SK-N-SH treated with all-trans-retinoic acid at 6 μM for 48 hours (cell line): ENCODE results near the gene ZNF236.

Experiments
- ATAC-seq: fragments of 200-7000 bp; cut with Tn5 transposase; 3 replicates; pipeline ENCODE4 v1.9.1; 2020; ENCODE audit warnings: mild to moderate bottlenecking, moderate library complexity
- ARNTL ChIP-seq: fragments of 450-650 bp; formaldehyde crosslinking; IDR thresholded peaks from 2 replicates; pipeline ENCODE4 v1.5.0; 2020; ENCODE audit warnings: low read depth, mild to moderate bottlenecking, moderate library complexity, borderline replicate concordance
- BACH2 ChIP-seq: fragments of 250-450 bp; sonication (Bioruptor Pico); IDR thresholded peaks from 2 replicates; pipeline ENCODE4 v1.9.0; 2021; ENCODE audit warnings: mild to moderate bottlenecking, borderline replicate concordance
- CSDC2 ChIP-seq: fragments of 250-450 bp; sonication (Bioruptor Pico); IDR thresholded peaks from 2 replicates; pipeline ENCODE4 v1.5.0; 2020; ENCODE audit warnings: mild to moderate bottlenecking, moderate library complexity
- ESRRG ChIP-seq: fragments of 250-450 bp; sonication (Bioruptor Pico); IDR thresholded peaks from 2 replicates; pipeline ENCODE4 v1.6.1; 2021; ENCODE audit warnings: mild to moderate bottlenecking
- GLIS3 ChIP-seq: fragments of 250-450 bp; sonication (Bioruptor Pico); IDR thresholded peaks from 2 replicates; pipeline ENCODE4 v1.5.0; 2020; ENCODE audit warnings: mild to moderate bottlenecking, moderate library complexity
- ISL1 ChIP-seq: fragments of 250-450 bp; sonication (Bioruptor Pico); IDR thresholded peaks from 2 replicates; pipeline ENCODE4 v2.1.2; 2022; ENCODE audit warnings: mild to moderate bottlenecking, moderate library complexity
- OSR1 ChIP-seq: fragments of 250-450 bp; sonication (Bioruptor Pico); IDR thresholded peaks from 2 replicates; pipeline ENCODE4 v1.8.0; 2022; ENCODE audit warnings: moderate library complexity, mild to moderate bottlenecking, inconsistent platforms
- PPARA ChIP-seq: fragments of 250-450 bp; sonication (Bioruptor Pico); IDR thresholded peaks from 2 replicates; pipeline ENCODE4 v1.5.0; 2020; ENCODE audit warnings: mild to moderate bottlenecking, borderline replicate concordance
- RARB ChIP-seq: fragments of 250-450 bp; sonication (Bioruptor Pico); IDR thresholded peaks from 2 replicates; pipeline ENCODE4 v1.8.0; 2021; ENCODE audit warnings: mild to moderate bottlenecking, moderate library complexity
- SNAI2 ChIP-seq: fragments of 250-450 bp; sonication (Bioruptor Pico); IDR thresholded peaks from 2 replicates; pipeline ENCODE4 v1.5.0; 2020; ENCODE audit warnings: mild to moderate bottlenecking, moderate library complexity
- TCF4 ChIP-seq: fragments of 250-450 bp; sonication (Bioruptor Pico); IDR thresholded peaks from 2 replicates; pipeline ENCODE4 v1.8.0; 2021; ENCODE audit warnings: mild to moderate bottlenecking, moderate library complexity, borderline replicate concordance
- TOX ChIP-seq: fragments of 250-450 bp; sonication (Bioruptor Pico); IDR thresholded peaks from 2 replicates; pipeline ENCODE4 v1.8.0; 2021; ENCODE audit warnings: mild to moderate bottlenecking, moderate library complexity, borderline replicate concordance
- ZFP3 ChIP-seq: fragments of 250-450 bp; sonication (Bioruptor Pico); IDR thresholded peaks from 2 replicates; pipeline ENCODE4 v1.5.0; 2020; ENCODE audit warnings: mild to moderate bottlenecking, moderate library complexity
- ZFP30 ChIP-seq: fragments of 450-650 bp; formaldehyde crosslinking; IDR thresholded peaks from 2 replicates; pipeline ENCODE4 v1.5.0; 2022; ENCODE audit warnings: mild to moderate bottlenecking, moderate library complexity
- ZNF565 ChIP-seq: fragments of 450-650 bp; formaldehyde crosslinking; conservative IDR thresholded peaks from 2 replicates; pipeline ENCODE4 v1.5.0; 2020; ENCODE audit warnings: low read depth, mild to moderate bottlenecking, moderate library complexity
- ZNF70 ChIP-seq: fragments of 450-650 bp; formaldehyde crosslinking; IDR thresholded peaks from 2 replicates; pipeline ENCODE4 v1.5.0; 2020; ENCODE audit warnings: mild to moderate bottlenecking, moderate library complexity
- ZNF8 ChIP-seq: fragments of 450-650 bp; formaldehyde crosslinking; IDR thresholded peaks from 2 replicates; pipeline ENCODE4 v1.5.0; 2020; ENCODE audit warnings: mild to moderate bottlenecking, moderate library complexity
- TF ChIP-seq, protein P1 (sequence below): fragments of 250-450 bp; sonication (Bioruptor Pico); IDR thresholded peaks from 2 replicates; pipeline ENCODE4 v1.8.0; 2021; ENCODE audit warnings: low read depth, mild to moderate bottlenecking, moderate library complexity, borderline replicate concordance
- TF ChIP-seq, protein P2 (sequence below): fragments of 250-450 bp; sonication (Bioruptor Pico); IDR thresholded peaks from 2 replicates; pipeline ENCODE4 v1.5.1; 2021; ENCODE audit warnings: mild to moderate bottlenecking, moderate library complexity
- TF ChIP-seq, protein P3 (sequence below): fragments of 250-450 bp; sonication (Bioruptor Pico); IDR thresholded peaks from 2 replicates; pipeline ENCODE4 v1.5.1; 2020; ENCODE audit warnings: low read depth, mild to moderate bottlenecking, moderate library complexity
- TF ChIP-seq, protein P4 (sequence below): fragments of 250-450 bp; sonication (Bioruptor Pico); IDR thresholded peaks from 2 replicates; pipeline ENCODE4 v1.5.0; 2020; ENCODE audit warnings: mild to moderate bottlenecking, moderate library complexity
- TF ChIP-seq, protein P5 (sequence below): fragments of 250-450 bp; sonication (Bioruptor Pico); IDR thresholded peaks from 2 replicates; pipeline ENCODE4 v1.8.0; 2020; ENCODE audit warnings: mild to moderate bottlenecking, moderate library complexity, borderline replicate concordance

The ZNF236 gene

DNA sequence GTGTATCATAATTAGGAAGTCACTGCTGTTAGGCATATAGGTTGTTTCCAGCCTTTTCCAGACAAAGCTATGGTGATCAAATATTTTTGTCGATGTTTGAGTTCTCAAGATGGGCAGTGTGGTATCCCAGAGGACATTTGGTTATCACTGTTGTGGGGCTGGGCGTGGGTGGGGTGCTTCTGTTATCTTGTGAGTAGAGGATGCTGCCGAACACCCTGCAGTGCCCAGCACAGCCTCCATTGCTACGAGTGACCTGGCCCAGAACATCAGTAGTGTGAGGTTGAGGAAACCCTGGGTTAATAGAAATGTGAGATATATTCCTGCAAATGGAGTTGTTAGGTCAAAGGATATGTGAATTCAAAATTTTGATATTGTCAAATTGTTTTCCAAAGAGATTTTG, 33.2 kb downstream of the ZNF236 start:
- ATAC-seq: no peak

DNA sequence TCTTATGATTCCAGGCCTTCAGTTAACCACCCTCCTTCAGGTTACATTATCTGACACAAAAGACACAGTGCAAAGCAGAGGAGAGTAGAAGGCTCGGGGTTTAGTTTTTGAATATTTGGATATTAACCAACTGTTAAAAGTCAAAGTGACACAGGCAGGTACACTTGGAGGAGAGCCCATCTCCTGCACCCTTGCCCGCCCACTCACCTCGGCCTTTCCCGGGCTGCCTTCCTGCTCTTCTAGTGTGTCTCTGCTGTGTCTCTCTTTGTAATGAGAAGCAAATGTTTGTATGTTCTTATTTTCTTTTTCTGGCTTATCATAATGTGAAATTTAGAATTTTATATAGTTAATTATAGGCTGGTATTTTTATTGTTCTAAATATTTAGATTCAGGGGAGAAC, 35.1 kb downstream of the ZNF236 start:
- no peak for ATAC-seq
- TF ChIP-seq TOX (CRISPR knock-in tag) (no peak), OSR1 (CRISPR knock-in tag) (no peak), ESRRG (no peak), CSDC2 (CRISPR knock-in tag) (no peak), ZNF70 (CRISPR knock-in tag) (no peak), RARB (CRISPR knock-in tag) (no peak), SNAI2 (no peak), BACH2 (CRISPR knock-in tag) (no peak), ZFP30 (CRISPR knock-in tag) (no peak), ARNTL (CRISPR knock-in tag) (no peak), PPARA (CRISPR knock-in tag) (no peak), ZNF8 (CRISPR knock-in tag) (no peak), ZFP3 (CRISPR knock-in tag) (no peak)
- TF ChIP-seq, protein P1, sequence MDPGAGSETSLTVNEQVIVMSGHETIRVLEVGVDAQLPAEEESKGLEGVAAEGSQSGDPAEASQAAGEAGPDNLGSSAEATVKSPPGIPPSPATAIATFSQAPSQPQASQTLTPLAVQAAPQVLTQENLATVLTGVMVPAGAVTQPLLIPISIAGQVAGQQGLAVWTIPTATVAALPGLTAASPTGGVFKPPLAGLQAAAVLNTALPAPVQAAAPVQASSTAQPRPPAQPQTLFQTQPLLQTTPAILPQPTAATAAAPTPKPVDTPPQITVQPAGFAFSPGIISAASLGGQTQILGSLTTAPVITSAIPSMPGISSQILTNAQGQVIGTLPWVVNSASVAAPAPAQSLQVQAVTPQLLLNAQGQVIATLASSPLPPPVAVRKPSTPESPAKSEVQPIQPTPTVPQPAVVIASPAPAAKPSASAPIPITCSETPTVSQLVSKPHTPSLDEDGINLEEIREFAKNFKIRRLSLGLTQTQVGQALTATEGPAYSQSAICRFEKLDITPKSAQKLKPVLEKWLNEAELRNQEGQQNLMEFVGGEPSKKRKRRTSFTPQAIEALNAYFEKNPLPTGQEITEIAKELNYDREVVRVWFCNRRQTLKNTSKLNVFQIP: no peak
- TF ChIP-seq, protein P2, sequence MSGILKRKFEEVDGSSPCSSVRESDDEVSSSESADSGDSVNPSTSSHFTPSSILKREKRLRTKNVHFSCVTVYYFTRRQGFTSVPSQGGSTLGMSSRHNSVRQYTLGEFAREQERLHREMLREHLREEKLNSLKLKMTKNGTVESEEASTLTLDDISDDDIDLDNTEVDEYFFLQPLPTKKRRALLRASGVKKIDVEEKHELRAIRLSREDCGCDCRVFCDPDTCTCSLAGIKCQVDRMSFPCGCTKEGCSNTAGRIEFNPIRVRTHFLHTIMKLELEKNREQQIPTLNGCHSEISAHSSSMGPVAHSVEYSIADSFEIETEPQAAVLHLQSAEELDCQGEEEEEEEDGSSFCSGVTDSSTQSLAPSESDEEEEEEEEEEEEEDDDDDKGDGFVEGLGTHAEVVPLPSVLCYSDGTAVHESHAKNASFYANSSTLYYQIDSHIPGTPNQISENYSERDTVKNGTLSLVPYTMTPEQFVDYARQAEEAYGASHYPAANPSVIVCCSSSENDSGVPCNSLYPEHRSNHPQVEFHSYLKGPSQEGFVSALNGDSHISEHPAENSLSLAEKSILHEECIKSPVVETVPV (CRISPR knock-in tag): no peak
- TF ChIP-seq, protein P3, sequence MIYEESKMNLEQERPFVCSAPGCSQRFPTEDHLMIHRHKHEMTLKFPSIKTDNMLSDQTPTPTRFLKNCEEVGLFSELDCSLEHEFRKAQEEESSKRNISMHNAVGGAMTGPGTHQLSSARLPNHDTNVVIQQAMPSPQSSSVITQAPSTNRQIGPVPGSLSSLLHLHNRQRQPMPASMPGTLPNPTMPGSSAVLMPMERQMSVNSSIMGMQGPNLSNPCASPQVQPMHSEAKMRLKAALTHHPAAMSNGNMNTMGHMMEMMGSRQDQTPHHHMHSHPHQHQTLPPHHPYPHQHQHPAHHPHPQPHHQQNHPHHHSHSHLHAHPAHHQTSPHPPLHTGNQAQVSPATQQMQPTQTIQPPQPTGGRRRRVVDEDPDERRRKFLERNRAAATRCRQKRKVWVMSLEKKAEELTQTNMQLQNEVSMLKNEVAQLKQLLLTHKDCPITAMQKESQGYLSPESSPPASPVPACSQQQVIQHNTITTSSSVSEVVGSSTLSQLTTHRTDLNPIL: no peak
- TF ChIP-seq, protein P4, sequence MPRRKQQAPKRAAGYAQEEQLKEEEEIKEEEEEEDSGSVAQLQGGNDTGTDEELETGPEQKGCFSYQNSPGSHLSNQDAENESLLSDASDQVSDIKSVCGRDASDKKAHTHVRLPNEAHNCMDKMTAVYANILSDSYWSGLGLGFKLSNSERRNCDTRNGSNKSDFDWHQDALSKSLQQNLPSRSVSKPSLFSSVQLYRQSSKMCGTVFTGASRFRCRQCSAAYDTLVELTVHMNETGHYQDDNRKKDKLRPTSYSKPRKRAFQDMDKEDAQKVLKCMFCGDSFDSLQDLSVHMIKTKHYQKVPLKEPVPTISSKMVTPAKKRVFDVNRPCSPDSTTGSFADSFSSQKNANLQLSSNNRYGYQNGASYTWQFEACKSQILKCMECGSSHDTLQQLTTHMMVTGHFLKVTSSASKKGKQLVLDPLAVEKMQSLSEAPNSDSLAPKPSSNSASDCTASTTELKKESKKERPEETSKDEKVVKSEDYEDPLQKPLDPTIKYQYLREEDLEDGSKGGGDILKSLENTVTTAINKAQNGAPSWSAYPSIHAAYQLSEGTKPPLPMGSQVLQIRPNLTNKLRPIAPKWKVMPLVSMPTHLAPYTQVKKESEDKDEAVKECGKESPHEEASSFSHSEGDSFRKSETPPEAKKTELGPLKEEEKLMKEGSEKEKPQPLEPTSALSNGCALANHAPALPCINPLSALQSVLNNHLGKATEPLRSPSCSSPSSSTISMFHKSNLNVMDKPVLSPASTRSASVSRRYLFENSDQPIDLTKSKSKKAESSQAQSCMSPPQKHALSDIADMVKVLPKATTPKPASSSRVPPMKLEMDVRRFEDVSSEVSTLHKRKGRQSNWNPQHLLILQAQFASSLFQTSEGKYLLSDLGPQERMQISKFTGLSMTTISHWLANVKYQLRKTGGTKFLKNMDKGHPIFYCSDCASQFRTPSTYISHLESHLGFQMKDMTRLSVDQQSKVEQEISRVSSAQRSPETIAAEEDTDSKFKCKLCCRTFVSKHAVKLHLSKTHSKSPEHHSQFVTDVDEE (CRISPR knock-in tag): no peak

More for the DNA sequence above, 33.2 kb downstream of the ZNF236 start:
- TF ChIP-seq RARB (CRISPR knock-in tag) (no peak), SNAI2 (no peak), ISL1 (no peak), BACH2 (CRISPR knock-in tag) (no peak), TCF4 (no peak), CSDC2 (CRISPR knock-in tag) (no peak), OSR1 (CRISPR knock-in tag) (no peak), ZNF565 (no peak), GLIS3 (no peak)
- TF ChIP-seq, protein P5, sequence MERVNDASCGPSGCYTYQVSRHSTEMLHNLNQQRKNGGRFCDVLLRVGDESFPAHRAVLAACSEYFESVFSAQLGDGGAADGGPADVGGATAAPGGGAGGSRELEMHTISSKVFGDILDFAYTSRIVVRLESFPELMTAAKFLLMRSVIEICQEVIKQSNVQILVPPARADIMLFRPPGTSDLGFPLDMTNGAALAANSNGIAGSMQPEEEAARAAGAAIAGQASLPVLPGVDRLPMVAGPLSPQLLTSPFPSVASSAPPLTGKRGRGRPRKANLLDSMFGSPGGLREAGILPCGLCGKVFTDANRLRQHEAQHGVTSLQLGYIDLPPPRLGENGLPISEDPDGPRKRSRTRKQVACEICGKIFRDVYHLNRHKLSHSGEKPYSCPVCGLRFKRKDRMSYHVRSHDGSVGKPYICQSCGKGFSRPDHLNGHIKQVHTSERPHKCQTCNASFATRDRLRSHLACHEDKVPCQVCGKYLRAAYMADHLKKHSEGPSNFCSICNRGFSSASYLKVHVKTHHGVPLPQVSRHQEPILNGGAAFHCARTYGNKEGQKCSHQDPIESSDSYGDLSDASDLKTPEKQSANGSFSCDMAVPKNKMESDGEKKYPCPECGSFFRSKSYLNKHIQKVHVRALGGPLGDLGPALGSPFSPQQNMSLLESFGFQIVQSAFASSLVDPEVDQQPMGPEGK (CRISPR knock-in tag): no peak
- TF ChIP-seq, protein P3: no peak
- TF ChIP-seq, protein P1: no peak
- TF ChIP-seq, protein P4 (CRISPR knock-in tag): no peak
